Panc1 (cell line): ENCODE results near the gene PAQR7. TPM values are rescaled to one million over a fixed set of nuclear protein-coding genes. Genes with fewer than 3 reads are reported as not detected.

Experiments
- ATAC-seq: fragments of 200-7000 bp; cut with Tn5 transposase; 2 replicates; pipeline ENCODE4 v1.9.1; 2020; ENCODE audit warnings: mild to moderate bottlenecking, moderate library complexity
- BruUV-seq: library from RNA; stranded (reverse); fragments of 400-500 nt; replicated peaks from 2 replicates; lab custom pipeline; 2021; lab: Mats Ljungman, UMichigan
- CTCF ChIA-PET: fragments of 300-600 bp; sonication (Branson Sonifier 250); formaldehyde crosslinking; loops from one replicate; lab custom pipeline; 2022; ENCODE audit warnings: antibody characterized with exemption; lab: Charles Lee
- POLR2A ChIA-PET: fragments of 300-600 bp; sonication (Branson Sonifier 250); formaldehyde crosslinking; loops from one replicate; lab custom pipeline; 2022; ENCODE audit warnings: antibody characterized with exemption; lab: Charles Lee
- DNase-seq: peaks from one replicate; pipeline ENCODE4 v3.0.0-alpha.2; 2010; ENCODE audit warnings: low read depth, low spot score
- H3K27ac ChIP-seq: 2 replicates; pipeline ENCODE4 v1.5.1; 2011; ENCODE audit warnings: mild to moderate bottlenecking, low read length, inconsistent platforms
- H3K27me3 ChIP-seq: fragments of 200-500 bp; sonication (Bioruptor generic); 2 replicates; pipeline ENCODE4 v1.6.0; 2014; ENCODE audit warnings: low read length, inconsistent platforms; ENCODE audit not compliant: control insufficient read depth, insufficient read depth
- H3K36me3 ChIP-seq: fragments of 200-500 bp; sonication (Bioruptor generic); 2 replicates; pipeline ENCODE4 v1.5.1; 2014; ENCODE audit warnings: inconsistent platforms, mild to moderate bottlenecking, low read length, moderate library complexity; ENCODE audit not compliant: control insufficient read depth, insufficient read depth
- H3K4me1 ChIP-seq: 2 replicates; pipeline ENCODE4 v1.5.1; 2011; ENCODE audit warnings: inconsistent platforms, mild to moderate bottlenecking, low read length, moderate library complexity; ENCODE audit not compliant: control insufficient read depth, insufficient read depth
- H3K4me3 ChIP-seq, 2 experiments: 2 replicates each; pipeline ENCODE4 v1.5.1; 2011 to 2012; ENCODE audit warnings: low read depth in 2 of 2, low read length in 2 of 2, mild to moderate bottlenecking in 2 of 2, inconsistent platforms in 1 of 2, moderate library complexity in 1 of 2
- H3K9me3 ChIP-seq: fragments of 200-500 bp; sonication (Bioruptor generic); 2 replicates; pipeline ENCODE4 v1.5.1; 2014; ENCODE audit warnings: low read depth, mild to moderate bottlenecking, inconsistent platforms, low read length, moderate library complexity; ENCODE audit not compliant: control insufficient read depth, insufficient read depth
- POLR2AphosphoS5 ChIP-seq: IDR thresholded peaks from 2 replicates; pipeline ENCODE4 v1.6.1; 2012; ENCODE audit warnings: mild to moderate bottlenecking, low read depth, low read length, moderate library complexity
- REST ChIP-seq, 2 experiments: IDR thresholded peaks; 2 replicates each; pipeline ENCODE4 v1.6.1; 2011 to 2012; ENCODE audit warnings: low read depth in 2 of 2, control low read depth in 1 of 2, low read length in 1 of 2, mild to moderate bottlenecking in 1 of 2, moderate library complexity in 1 of 2; ENCODE audit not compliant: insufficient read depth in 1 of 2
- SIN3A ChIP-seq: IDR thresholded peaks from 2 replicates; pipeline ENCODE4 v1.6.1; 2012; ENCODE audit warnings: low read depth, mild to moderate bottlenecking, low read length, moderate library complexity, borderline replicate concordance; ENCODE audit not compliant: insufficient read depth
- TCF7L2 ChIP-seq: IDR thresholded peaks from 2 replicates; pipeline ENCODE4 v1.6.1; 2011; ENCODE audit warnings: mild to moderate bottlenecking, low read depth, low read length, inconsistent platforms
- in situ Hi-C: cut with HindIII; loops from 2 replicates; pipeline ENCODE4 v1.10.0; 2016; ENCODE audit warnings: low sequenced_read_pairs, low pct_unique_long_range_greater_than_20kb
- intact Hi-C: fragments of 100-400 bp; cut with micrococcal nuclease; formaldehyde crosslinking; loops from one replicate; pipeline ENCODE4 v1.10.0; 2022; ENCODE audit not compliant: unreplicated experiment
- total RNA-seq: library from RNA; stranded (reverse); gene quantifications from one replicate; pipeline ENCODE4 v1.2.1, GENCODE V29; 2021; ENCODE audit not compliant: unreplicated experiment
- TF ChIP-seq, protein P1 (sequence below): fragments of 450-650 bp; IDR thresholded peaks from 2 replicates; pipeline ENCODE4 v1.5.1; 2017; ENCODE audit warnings: mild to moderate bottlenecking

The PAQR7 gene
- total RNA-seq, 1 experiment from 2014 or later, result 30.9 TPM

DNA sequence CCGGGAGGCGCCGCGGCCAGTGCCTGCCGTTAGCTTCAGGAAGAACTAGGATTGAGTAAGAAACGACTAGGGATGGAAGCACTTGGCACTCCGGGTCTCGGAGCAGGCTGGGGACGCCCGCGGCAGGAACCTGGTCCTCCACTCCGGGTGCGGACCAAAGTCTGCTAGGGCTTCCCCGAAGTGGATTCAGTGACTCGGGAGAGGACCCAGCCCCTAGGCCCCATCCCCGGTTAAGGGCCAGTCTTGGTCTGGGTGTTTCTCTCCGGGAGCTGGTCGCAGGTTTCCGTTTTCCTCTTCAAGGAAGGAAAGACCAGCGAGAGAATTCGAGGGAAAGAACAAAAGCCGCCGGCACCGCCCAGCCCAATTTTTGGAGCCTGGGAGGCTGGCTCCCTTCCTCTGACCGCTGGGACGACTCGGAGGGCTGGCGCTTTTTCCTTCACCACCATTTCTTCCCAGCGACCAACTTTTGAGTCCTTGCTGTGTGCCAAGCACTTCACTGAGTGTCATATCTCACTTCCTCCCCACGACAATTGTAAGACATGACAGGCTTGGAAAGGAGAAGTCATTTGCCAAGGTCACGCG is 47.6 kb upstream of the PAQR7 start:
- CTCF ChIA-PET, result interaction anchor here (0.6 to 1.5 kb wide), 2 partner anchors 27 to 1069 kb away, joined by 4 to 7 read pairs; no protein-coding TSS in a partner anchor
- H3K27ac ChIP-seq, result peak overlapping the region; percentile 93
- H3K9me3 ChIP-seq, result no peaks in the 10 kb centered on the region
- ATAC-seq (peak; percentile 89), DNase-seq (no peak)
- no peaks in the 10 kb centered on the region for H3K36me3 ChIP-seq
- POLR2A ChIA-PET, result no interaction called here
- peaks cover 15% of the 10 kb centered on the region for H3K4me1 ChIP-seq
- peak overlapping the region; percentile 50 to 66 for H3K4me3 ChIP-seq
- no TSS peak for BruUV-seq
- intact Hi-C loops, result no loop called here
- no peaks in the 10 kb centered on the region for H3K27me3 ChIP-seq
- in situ Hi-C loops, result no loop called here
- TF ChIP-seq TCF7L2, result peak; percentile 79
- TF ChIP-seq POLR2AphosphoS5, result peak; percentile 28; the same call in 1 of the 2 replicates
- TF ChIP-seq REST (IDR thresholded peaks at IDR 0.05; ENCODE audit: insufficient read depth in 1 of 2, low read depth in 2 of 2, low read length in 1 of 2), result no peak
- TF ChIP-seq, protein P1, sequence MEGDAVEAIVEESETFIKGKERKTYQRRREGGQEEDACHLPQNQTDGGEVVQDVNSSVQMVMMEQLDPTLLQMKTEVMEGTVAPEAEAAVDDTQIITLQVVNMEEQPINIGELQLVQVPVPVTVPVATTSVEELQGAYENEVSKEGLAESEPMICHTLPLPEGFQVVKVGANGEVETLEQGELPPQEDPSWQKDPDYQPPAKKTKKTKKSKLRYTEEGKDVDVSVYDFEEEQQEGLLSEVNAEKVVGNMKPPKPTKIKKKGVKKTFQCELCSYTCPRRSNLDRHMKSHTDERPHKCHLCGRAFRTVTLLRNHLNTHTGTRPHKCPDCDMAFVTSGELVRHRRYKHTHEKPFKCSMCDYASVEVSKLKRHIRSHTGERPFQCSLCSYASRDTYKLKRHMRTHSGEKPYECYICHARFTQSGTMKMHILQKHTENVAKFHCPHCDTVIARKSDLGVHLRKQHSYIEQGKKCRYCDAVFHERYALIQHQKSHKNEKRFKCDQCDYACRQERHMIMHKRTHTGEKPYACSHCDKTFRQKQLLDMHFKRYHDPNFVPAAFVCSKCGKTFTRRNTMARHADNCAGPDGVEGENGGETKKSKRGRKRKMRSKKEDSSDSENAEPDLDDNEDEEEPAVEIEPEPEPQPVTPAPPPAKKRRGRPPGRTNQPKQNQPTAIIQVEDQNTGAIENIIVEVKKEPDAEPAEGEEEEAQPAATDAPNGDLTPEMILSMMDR, result no peak

- DNase-seq (no peak), ATAC-seq (peak; percentile 91)
- H3K36me3 ChIP-seq, result no peaks in the 10 kb centered on the region
- TF ChIP-seq POLR2AphosphoS5 (peak; percentile 4; the same call in 1 of the 2 replicates), SIN3A (peak; percentile 69; the same call in 1 of the 2 replicates), REST (IDR thresholded peaks at IDR 0.05; ENCODE audit: insufficient read depth in 1 of 2, low read depth in 2 of 2, low read length in 1 of 2) (no peak)
- no TSS peak for BruUV-seq
- CTCF ChIA-PET, result interaction anchor here (0.6 to 1.5 kb wide), 2 partner anchors 26 to 314 kb away, joined by 4 to 8 read pairs; no protein-coding TSS in a partner anchor
- POLR2A ChIA-PET, result interaction anchor here (0.6 kb wide), 1 partner anchor 83 kb away, joined by 6 read pairs; no protein-coding TSS in a partner anchor
- in situ Hi-C loops, result no loop called here
- peaks cover 15% of the 10 kb centered on the region for H3K4me1 ChIP-seq
- intact Hi-C loops, result no loop called here
- peak overlapping the region; percentile 50 to 66 for H3K4me3 ChIP-seq
- no peaks in the 10 kb centered on the region for H3K9me3 ChIP-seq
- H3K27me3 ChIP-seq, result no peaks in the 10 kb centered on the region
- H3K27ac ChIP-seq, result peak overlapping the region; percentile 93
These were observed 46.8 kb upstream of the PAQR7 start for GRCh38 chr1:25922056-25922970.
